Caco-2 (cell line): ENCODE data around the gene GALNS. TPM values are rescaled to one million over a fixed set of nuclear protein-coding genes. Genes with fewer than 3 reads are reported as not detected.

Experiments used
- BruUV-seq: library from RNA; stranded (reverse); fragments of 400-500 nt; replicated peaks from 2 replicates; lab custom pipeline; 2021; lab: Mats Ljungman, UMichigan
- CTCF ChIA-PET: fragments of 300-600 bp; sonication (Branson Sonifier 250); formaldehyde crosslinking; loops from one replicate; lab custom pipeline; 2022; ENCODE audit warnings: antibody characterized with exemption; lab: Charles Lee
- POLR2A ChIA-PET: fragments of 300-600 bp; sonication (Branson Sonifier 250); formaldehyde crosslinking; loops from one replicate; lab custom pipeline; 2022; ENCODE audit warnings: antibody characterized with exemption; lab: Charles Lee
- DNase-seq, 2 experiments: peaks; one replicate each; pipeline versions ENCODE4 v3.0.0 to v3.0.0-alpha.2; 2020 to 2022
- H3K27me3 ChIP-seq: replicated peaks from 2 replicates; pipeline ENCODE4 v1.6.0; 2011; ENCODE audit warnings: low read length; ENCODE audit not compliant: control insufficient read depth, insufficient read depth
- H3K36me3 ChIP-seq: 2 replicates; pipeline ENCODE4 v1.5.1; 2011; ENCODE audit warnings: low read length; ENCODE audit not compliant: control insufficient read depth, insufficient read depth
- H3K4me1 ChIP-seq: fragments of 250-450 bp; sonication (Bioruptor Pico); 2 replicates; pipeline ENCODE4 v1.5.1; 2020; ENCODE audit warnings: mild to moderate bottlenecking
- H3K4me3 ChIP-seq: 2 replicates; pipeline ENCODE4 v1.5.1; 2011; ENCODE audit warnings: low read depth, mild to moderate bottlenecking, control low read depth, low read length
- H3K9me3 ChIP-seq: fragments of 250-450 bp; sonication (Bioruptor Pico); 2 replicates; pipeline ENCODE4 v1.5.1; 2020; ENCODE audit warnings: mild to moderate bottlenecking, moderate library complexity
- H3K27ac Mint-ChIP-seq: one replicate; pipeline ENCODE4 v1.8.0; 2022; ENCODE audit warnings: mixed read lengths; ENCODE audit not compliant: unreplicated experiment
- H3K27me3 Mint-ChIP-seq: one replicate; pipeline ENCODE4 v1.8.0; 2022; ENCODE audit warnings: mixed read lengths; ENCODE audit not compliant: insufficient read depth, unreplicated experiment
- H3K36me3 Mint-ChIP-seq: one replicate; pipeline ENCODE4 v1.8.0; 2022; ENCODE audit warnings: mild to moderate bottlenecking, mixed read lengths; ENCODE audit not compliant: insufficient read depth, unreplicated experiment
- H3K4me1 Mint-ChIP-seq: one replicate; pipeline ENCODE4 v1.8.0; 2022; ENCODE audit warnings: low read depth, mixed read lengths; ENCODE audit not compliant: unreplicated experiment
- H3K4me3 Mint-ChIP-seq: one replicate; pipeline ENCODE4 v1.8.0; 2022; ENCODE audit warnings: mild to moderate bottlenecking, moderate library complexity, mixed read lengths; ENCODE audit not compliant: unreplicated experiment
- H3K9me3 Mint-ChIP-seq: one replicate; pipeline ENCODE4 v1.8.0; 2022; ENCODE audit warnings: mixed read lengths; ENCODE audit not compliant: unreplicated experiment
- intact Hi-C: fragments of 100-400 bp; cut with micrococcal nuclease; formaldehyde crosslinking; loops from one replicate; pipeline ENCODE4 v1.10.0; 2022; ENCODE audit not compliant: unreplicated experiment
- total RNA-seq: library from RNA; stranded (reverse); gene quantifications from 2 replicates; pipeline ENCODE4 v1.2.3, GENCODE V29; 2022
- TF ChIP-seq, protein P1 (sequence below), 2 experiments: fragments of 200-600 bp in 1 of 2; IDR thresholded peaks; 1 replicate in 1 of 2; 2 replicates in 1 of 2; pipeline versions ENCODE4 v1.5.1 to v1.8.0; 2011 to 2022; ENCODE audit warnings: antibody characterized with exemption in 1 of 2, control low read depth in 1 of 2, inconsistent platforms in 1 of 2, low read depth in 1 of 2, low read length in 1 of 2, mild to moderate bottlenecking in 1 of 2, moderate library complexity in 1 of 2; ENCODE audit not compliant: insufficient read depth in 1 of 2, severe bottlenecking in 1 of 2, unreplicated experiment in 1 of 2

The GALNS gene
- total RNA-seq, 1 experiment from 2014 or later = 57.8 TPM

DNA sequence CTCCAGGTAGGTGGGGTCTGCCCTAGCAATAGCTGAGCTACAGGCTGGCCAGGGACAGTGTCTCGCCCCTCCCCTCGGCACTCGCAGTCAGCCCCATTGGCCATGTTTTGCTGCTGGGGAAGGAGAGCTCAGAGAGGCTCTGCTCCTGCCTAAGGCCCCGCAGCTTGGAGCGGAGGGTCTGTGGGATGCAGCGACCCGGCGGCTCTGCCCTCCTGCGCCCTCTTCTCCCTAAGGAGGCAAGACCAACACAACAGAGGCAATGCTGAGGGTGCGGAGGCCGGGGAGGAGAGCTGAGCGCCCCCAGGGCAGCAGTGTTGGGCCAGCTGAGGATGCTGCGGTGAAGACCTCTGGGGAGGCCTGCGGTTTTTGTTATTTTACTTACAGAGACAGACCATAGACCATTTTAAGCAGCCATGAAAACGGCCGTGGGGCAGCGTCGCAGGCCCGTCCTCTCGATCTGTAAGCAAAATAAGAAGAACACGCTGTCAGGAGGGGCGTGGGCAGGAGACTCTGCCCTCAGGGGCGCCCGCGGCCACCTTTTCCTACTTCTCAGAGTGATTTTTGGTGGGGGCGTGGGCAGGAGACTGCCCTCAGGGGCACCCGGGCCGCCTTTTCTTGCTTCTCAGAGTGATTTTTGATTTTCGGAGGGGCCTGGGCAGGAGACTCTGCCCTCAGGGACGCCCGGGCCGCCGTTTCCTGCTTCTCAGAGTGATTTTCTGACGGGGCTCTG is 41.1 kb upstream of the GALNS start:
- Mint-ChIP-seq H3K4me3 (no peak overlapping the region), H3K27me3 (peaks cover 4% of the 10 kb centered on the region), H3K9me3 (no peaks in the 10 kb centered on the region), H3K27ac (no peak overlapping the region), H3K36me3 (no peaks in the 10 kb centered on the region), H3K4me1 (no peaks in the 10 kb centered on the region)
- H3K4me1 ChIP-seq = no peaks in the 10 kb centered on the region
- no peak overlapping the region for H3K4me3 ChIP-seq
- no peaks in the 10 kb centered on the region for H3K36me3 ChIP-seq
- intact Hi-C loops = no loop called here
- no peaks in the 10 kb centered on the region for H3K9me3 ChIP-seq
- POLR2A ChIA-PET = no interaction called here
- BruUV-seq = no TSS peak
- CTCF ChIA-PET = interaction anchor here (0.7 kb wide), 1 partner anchor 160 kb away, joined by 3 read pairs; no protein-coding TSS in a partner anchor
- TF ChIP-seq, protein P1, sequence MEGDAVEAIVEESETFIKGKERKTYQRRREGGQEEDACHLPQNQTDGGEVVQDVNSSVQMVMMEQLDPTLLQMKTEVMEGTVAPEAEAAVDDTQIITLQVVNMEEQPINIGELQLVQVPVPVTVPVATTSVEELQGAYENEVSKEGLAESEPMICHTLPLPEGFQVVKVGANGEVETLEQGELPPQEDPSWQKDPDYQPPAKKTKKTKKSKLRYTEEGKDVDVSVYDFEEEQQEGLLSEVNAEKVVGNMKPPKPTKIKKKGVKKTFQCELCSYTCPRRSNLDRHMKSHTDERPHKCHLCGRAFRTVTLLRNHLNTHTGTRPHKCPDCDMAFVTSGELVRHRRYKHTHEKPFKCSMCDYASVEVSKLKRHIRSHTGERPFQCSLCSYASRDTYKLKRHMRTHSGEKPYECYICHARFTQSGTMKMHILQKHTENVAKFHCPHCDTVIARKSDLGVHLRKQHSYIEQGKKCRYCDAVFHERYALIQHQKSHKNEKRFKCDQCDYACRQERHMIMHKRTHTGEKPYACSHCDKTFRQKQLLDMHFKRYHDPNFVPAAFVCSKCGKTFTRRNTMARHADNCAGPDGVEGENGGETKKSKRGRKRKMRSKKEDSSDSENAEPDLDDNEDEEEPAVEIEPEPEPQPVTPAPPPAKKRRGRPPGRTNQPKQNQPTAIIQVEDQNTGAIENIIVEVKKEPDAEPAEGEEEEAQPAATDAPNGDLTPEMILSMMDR (IDR thresholded peaks at IDR 0.05; ENCODE audit: insufficient read depth in 1 of 2, low read depth in 1 of 2, low read length in 1 of 2, severe bottlenecking in 1 of 2, unreplicated experiment in 1 of 2) = no peak
- no peak for DNase-seq
- no peaks in the 10 kb centered on the region for H3K27me3 ChIP-seq

DNA sequence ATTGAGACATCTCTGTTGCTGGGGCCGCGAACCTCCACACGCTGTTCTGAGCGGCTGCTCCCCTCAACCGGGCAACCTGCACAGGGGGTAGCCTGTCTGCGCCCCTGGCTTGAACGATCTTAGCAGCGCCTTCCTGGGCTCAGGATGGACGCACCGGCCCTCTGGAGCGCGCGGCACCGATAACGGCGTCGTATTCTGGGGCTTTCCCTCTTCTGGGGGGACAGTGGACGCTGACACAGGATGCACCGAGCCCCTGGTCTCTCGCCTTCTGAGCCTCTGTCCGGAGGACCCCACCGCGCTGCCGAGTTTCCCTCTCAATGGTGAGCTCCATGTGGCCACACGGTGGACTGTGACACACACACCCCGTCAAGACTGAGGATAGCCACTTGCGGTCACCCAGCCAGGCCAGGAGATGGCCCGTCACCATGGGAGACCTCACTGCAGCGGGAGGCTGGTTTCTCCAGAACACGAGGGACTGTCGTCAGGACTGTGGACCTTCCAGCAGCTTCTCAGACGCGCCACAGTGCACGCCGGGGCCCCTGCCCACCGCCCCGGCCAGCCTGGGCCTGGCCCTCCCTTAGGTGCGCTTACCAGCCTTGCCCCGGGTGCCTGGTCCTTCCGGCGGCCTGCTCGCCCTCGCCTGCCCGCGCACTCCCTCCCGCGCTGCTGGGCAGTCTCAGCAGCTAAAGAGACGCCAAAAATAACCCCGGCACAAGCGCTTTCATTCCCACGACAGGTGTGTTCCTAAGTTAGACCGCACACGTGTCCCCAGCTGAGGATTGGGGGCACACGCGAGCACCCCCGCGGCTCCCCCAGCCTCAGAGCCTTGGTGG is 39.7 kb upstream of the GALNS start:
- Mint-ChIP-seq H3K9me3 (no peaks in the 10 kb centered on the region), H3K27ac (no peak overlapping the region), H3K36me3 (no peaks in the 10 kb centered on the region), H3K4me1 (no peaks in the 10 kb centered on the region), H3K27me3 (peaks cover 4% of the 10 kb centered on the region), H3K4me3 (no peak overlapping the region)
- no peaks in the 10 kb centered on the region for H3K9me3 ChIP-seq
- POLR2A ChIA-PET = no interaction called here
- intact Hi-C loops = no loop called here
- no peaks in the 10 kb centered on the region for H3K27me3 ChIP-seq
- DNase-seq = no peak
- no peaks in the 10 kb centered on the region for H3K36me3 ChIP-seq
- TF ChIP-seq, protein P1 (IDR thresholded peaks at IDR 0.05; ENCODE audit: insufficient read depth in 1 of 2, low read depth in 1 of 2, low read length in 1 of 2, severe bottlenecking in 1 of 2, unreplicated experiment in 1 of 2) = no peak
- CTCF ChIA-PET = no interaction called here
- H3K4me1 ChIP-seq = no peaks in the 10 kb centered on the region
- no peak overlapping the region for H3K4me3 ChIP-seq
- BruUV-seq = no TSS peak

DNA sequence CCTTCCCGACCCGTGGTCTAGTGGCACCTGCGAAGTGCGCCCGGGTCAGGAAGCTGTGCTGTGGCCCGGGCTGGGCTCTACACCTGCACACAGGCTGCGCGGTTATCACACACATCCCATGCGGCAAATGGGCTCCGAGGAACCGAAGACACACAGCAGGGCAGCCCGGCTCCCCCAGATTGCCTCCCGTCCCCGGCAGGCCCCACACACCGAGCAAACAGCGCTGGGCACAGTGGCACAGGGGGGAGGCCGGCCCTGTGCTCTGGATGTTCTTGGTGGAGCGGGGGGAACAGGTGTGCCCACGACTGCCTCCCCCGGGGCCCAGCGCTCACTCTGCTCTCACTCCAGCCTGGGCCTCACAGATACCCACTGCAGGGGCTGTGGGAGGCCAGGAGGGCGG is 38.6 kb upstream of the GALNS start:
- ChIA-PET POLR2A (no interaction called here), CTCF (no interaction called here)
- Mint-ChIP-seq H3K27ac (no peak overlapping the region), H3K27me3 (peaks cover 6% of the 10 kb centered on the region), H3K9me3 (no peaks in the 10 kb centered on the region), H3K4me1 (no peaks in the 10 kb centered on the region), H3K4me3 (no peak overlapping the region), H3K36me3 (no peaks in the 10 kb centered on the region)
- intact Hi-C loops = no loop called here
- DNase-seq = no peak
- H3K27me3 ChIP-seq = no peaks in the 10 kb centered on the region
- no peak overlapping the region for H3K4me3 ChIP-seq
- H3K4me1 ChIP-seq = no peaks in the 10 kb centered on the region
- no TSS peak for BruUV-seq
- no peaks in the 10 kb centered on the region for H3K9me3 ChIP-seq
- TF ChIP-seq, protein P1 (IDR thresholded peaks at IDR 0.05; ENCODE audit: insufficient read depth in 1 of 2, low read depth in 1 of 2, low read length in 1 of 2, severe bottlenecking in 1 of 2, unreplicated experiment in 1 of 2) = no peak
- no peaks in the 10 kb centered on the region for H3K36me3 ChIP-seq
